Stimulated activated CD4-positive, alpha-beta T cell treated with anti-CD3 and anti-CD28 coated beads, Interleukin-15, amount 100 ng/mL, for 24 hours (primary cell): ENCODE data around the gene N4BP3.
"Not testable (repeated sequence)": the region's sequence is repeated elsewhere in the genome, so short reads cannot be mapped to it uniquely, and the experiment has no call there.

Experiments
- DNase-seq: peaks from one replicate; pipeline ENCODE4 v3.0.0-alpha.2; 2020

N4BP3 gene

GRCh38 chr5:178113141-178113787 is at the start of gene N4BP3:
TSS of gene N4BP3 (plus strand) at chr5:178113532. CDS start at chr5:178119584, 6,052 bp downstream.
- DNase-seq, result peak; percentile 92

GRCh38 chr5:178067755-178068154 is 45.6 kb upstream of the N4BP3 start:
- DNase-seq, result no peak

GRCh38 chr5:178068293-178068692 is 45.0 kb upstream of the N4BP3 start:
- no peak for DNase-seq

GRCh38 chr5:178069909-178070308 is 43.4 kb upstream of the N4BP3 start:
- peak; percentile 59 for DNase-seq

- DNase-seq, result no peak
Observed at GRCh38 chr5:178071108-178071507, 42.2 kb upstream of the N4BP3 start.

GRCh38 chr5:178072749-178073148 is 40.6 kb upstream of the N4BP3 start:
- no peak for DNase-seq

GRCh38 chr5:178074266-178074952 is 38.9 kb upstream of the N4BP3 start:
- no peak for DNase-seq

- DNase-seq, result not testable (repeated sequence)
Observed at GRCh38 chr5:178076965-178077364, 36.4 kb upstream of the N4BP3 start.

- no peak for DNase-seq
Observed at GRCh38 chr5:178077751-178078150, 35.6 kb upstream of the N4BP3 start.

- DNase-seq, result no peak
Observed at GRCh38 chr5:178078197-178079010, 34.9 kb upstream of the N4BP3 start.

- DNase-seq, result no peak
Observed at GRCh38 chr5:178080056-178080455, 33.3 kb upstream of the N4BP3 start.

GRCh38 chr5:178080618-178081410 is 32.5 kb upstream of the N4BP3 start:
- DNase-seq, result no peak

- DNase-seq, result no peak
Observed at GRCh38 chr5:178081571-178082243, 31.6 kb upstream of the N4BP3 start.

GRCh38 chr5:178083922-178084321 is 29.4 kb upstream of the N4BP3 start:
- no peak for DNase-seq

- DNase-seq, result no peak
Observed at GRCh38 chr5:178085316-178085715, 28.0 kb upstream of the N4BP3 start.

- DNase-seq, result no peak
Observed at GRCh38 chr5:178086266-178086665, 27.1 kb upstream of the N4BP3 start.

GRCh38 chr5:178087199-178087598 is 26.1 kb upstream of the N4BP3 start:
- DNase-seq, result not testable (repeated sequence)

GRCh38 chr5:178090856-178091255 is 22.5 kb upstream of the N4BP3 start:
- peak; percentile 30 for DNase-seq

GRCh38 chr5:178093134-178093533 is 20.2 kb upstream of the N4BP3 start:
- no peak for DNase-seq

GRCh38 chr5:178094345-178094744 is 19.0 kb upstream of the N4BP3 start:
- peak; percentile 20 for DNase-seq

GRCh38 chr5:178098685-178099084 is 14.6 kb upstream of the N4BP3 start:
- DNase-seq, result no peak

- no peak for DNase-seq
Observed at GRCh38 chr5:178103612-178104011, 9.7 kb upstream of the N4BP3 start.
